Activated naive CD4-positive, alpha-beta T cell treated with anti-CD3 and anti-CD28 coated beads for 36 hours (primary cell): ENCODE data around the gene CALHM5. TPM values are rescaled to one million over a fixed set of nuclear protein-coding genes. Genes with fewer than 3 reads are reported as not detected.

Source experiments
- CTCF ChIA-PET: fragments of 350-600 bp; sonication (Branson Sonifier 250); formaldehyde crosslinking; loops from one replicate; lab custom pipeline; 2021; ENCODE audit warnings: antibody characterized with exemption; lab: Charles Lee
- DNase-seq: peaks from one replicate; pipeline ENCODE4 v3.0.0-alpha.2; 2020
- H3K27ac Mint-ChIP-seq: one replicate; pipeline ENCODE4 v1.8.0; 2021; ENCODE audit warnings: mild to moderate bottlenecking, mixed read lengths
- H3K27me3 Mint-ChIP-seq: one replicate; pipeline ENCODE4 v1.8.0; 2021; ENCODE audit warnings: low read depth, mixed read lengths
- H3K36me3 Mint-ChIP-seq: one replicate; pipeline ENCODE4 v1.8.0; 2021; ENCODE audit warnings: low read depth, mixed read lengths
- H3K4me1 Mint-ChIP-seq: one replicate; pipeline ENCODE4 v1.8.0; 2021; ENCODE audit warnings: low read depth, mixed read lengths
- H3K4me3 Mint-ChIP-seq: one replicate; pipeline ENCODE4 v1.8.0; 2021; ENCODE audit warnings: mild to moderate bottlenecking, moderate library complexity, mixed read lengths
- H3K9me3 Mint-ChIP-seq: one replicate; pipeline ENCODE4 v1.8.0; 2021; ENCODE audit warnings: mixed read lengths
- intact Hi-C: fragments of 100-400 bp; cut with micrococcal nuclease; formaldehyde crosslinking; loops from one replicate; pipeline ENCODE4 v1.15.1; 2023
- total RNA-seq, 2 experiments: library from RNA; stranded (reverse); gene quantifications; one replicate each; pipeline ENCODE4 v1.2.3, GENCODE V29; 2021

CALHM5 gene
- total RNA-seq, 2 experiments from 2014 or later = not detected

GRCh38 chr6:116513224-116513875, 1.9 kb downstream of the CALHM5 start:
- intact Hi-C loops = no loop called here
- DNase-seq = no peak
- Mint-ChIP-seq H3K9me3 (peaks cover 4% of the 10 kb centered on the region), H3K27ac (no peak overlapping the region), H3K4me3 (no peak overlapping the region), H3K27me3 (peaks cover 3% of the 10 kb centered on the region), H3K36me3 (no peaks in the 10 kb centered on the region), H3K4me1 (no peaks in the 10 kb centered on the region)
- CTCF ChIA-PET = interaction anchor here (0.6 to 1.3 kb wide), 4 partner anchors 17 to 225 kb away, joined by 3 read pairs; no protein-coding TSS in a partner anchor

DNA sequence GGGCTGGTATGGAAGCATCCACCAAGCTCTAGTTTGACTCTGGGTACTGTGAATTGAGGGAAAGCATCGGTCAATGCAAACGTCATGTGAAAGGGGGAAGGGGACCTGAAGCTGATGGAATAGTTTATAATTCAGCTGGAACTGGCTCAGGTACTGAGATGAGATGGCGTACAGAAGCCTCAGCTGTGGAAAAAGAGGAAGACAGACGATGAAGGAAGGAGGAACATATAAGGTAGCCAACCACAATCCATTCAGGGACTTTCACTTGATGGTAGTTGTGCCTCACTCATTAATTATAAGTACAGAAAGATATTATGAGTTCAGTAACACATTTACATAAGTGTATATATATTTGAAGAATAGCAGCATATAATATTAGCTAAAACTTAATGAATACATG, 2.7 kb downstream of the CALHM5 start:
- no peaks in the 10 kb centered on the region for H3K4me1 Mint-ChIP-seq
- H3K27ac Mint-ChIP-seq = no peak overlapping the region
- intact Hi-C loops = no loop called here
- peaks cover 3% of the 10 kb centered on the region for H3K27me3 Mint-ChIP-seq
- no peak overlapping the region for H3K4me3 Mint-ChIP-seq
- no peaks in the 10 kb centered on the region for H3K36me3 Mint-ChIP-seq
- DNase-seq = no peak
- H3K9me3 Mint-ChIP-seq = peaks cover 2% of the 10 kb centered on the region
- CTCF ChIA-PET = interaction anchor here (0.6 to 1.5 kb wide), 5 partner anchors 18 to 226 kb away, joined by 3 to 6 read pairs (median 3); no protein-coding TSS in a partner anchor

GRCh38 chr6:116515141-116515540, 3.7 kb downstream of the CALHM5 start:
- Mint-ChIP-seq H3K36me3 (no peaks in the 10 kb centered on the region), H3K9me3 (no peaks in the 10 kb centered on the region)
- CTCF ChIA-PET = interaction anchor here (0.6 to 1.7 kb wide), 5 partner anchors 20 to 298 kb away, joined by 3 to 6 read pairs (median 4); no protein-coding TSS in a partner anchor

GRCh38 chr6:116518621-116519368, 7.4 kb downstream of the CALHM5 start:
- no peaks in the 10 kb centered on the region for H3K4me1 Mint-ChIP-seq
- H3K9me3 Mint-ChIP-seq = no peaks in the 10 kb centered on the region
- no peak overlapping the region for H3K4me3 Mint-ChIP-seq
- DNase-seq = no peak
- H3K36me3 Mint-ChIP-seq = no peaks in the 10 kb centered on the region
- CTCF ChIA-PET = interaction anchor here (0.9 to 1.3 kb wide), 3 partner anchors 13 to 17 kb away, joined by 3 to 5 read pairs (median 3); no protein-coding TSS in a partner anchor
- peaks cover 3% of the 10 kb centered on the region for H3K27me3 Mint-ChIP-seq
- intact Hi-C loops = no loop called here
- H3K27ac Mint-ChIP-seq = no peak overlapping the region

More at GRCh38 chr6:116515141-116515540, 3.7 kb downstream of the CALHM5 start:
- no peak for DNase-seq
- Mint-ChIP-seq H3K4me1 (no peaks in the 10 kb centered on the region), H3K4me3 (no peak overlapping the region), H3K27ac (no peak overlapping the region), H3K27me3 (peaks cover 3% of the 10 kb centered on the region)
- intact Hi-C loops = no loop called here

GRCh38 chr6:116522896-116523295, 11.5 kb downstream of the CALHM5 start:
- intact Hi-C loops = no loop called here
- no peaks in the 10 kb centered on the region for H3K9me3 Mint-ChIP-seq
- no peaks in the 10 kb centered on the region for H3K4me1 Mint-ChIP-seq
- H3K4me3 Mint-ChIP-seq = no peak overlapping the region
- CTCF ChIA-PET = interaction anchor here (0.6 to 1.8 kb wide), 4 partner anchors 12 to 235 kb away, joined by 3 to 7 read pairs (median 4); no protein-coding TSS in a partner anchor
- H3K36me3 Mint-ChIP-seq = no peaks in the 10 kb centered on the region
- no peak overlapping the region for H3K27ac Mint-ChIP-seq
- no peak for DNase-seq
- peaks cover 5% of the 10 kb centered on the region for H3K27me3 Mint-ChIP-seq

DNA sequence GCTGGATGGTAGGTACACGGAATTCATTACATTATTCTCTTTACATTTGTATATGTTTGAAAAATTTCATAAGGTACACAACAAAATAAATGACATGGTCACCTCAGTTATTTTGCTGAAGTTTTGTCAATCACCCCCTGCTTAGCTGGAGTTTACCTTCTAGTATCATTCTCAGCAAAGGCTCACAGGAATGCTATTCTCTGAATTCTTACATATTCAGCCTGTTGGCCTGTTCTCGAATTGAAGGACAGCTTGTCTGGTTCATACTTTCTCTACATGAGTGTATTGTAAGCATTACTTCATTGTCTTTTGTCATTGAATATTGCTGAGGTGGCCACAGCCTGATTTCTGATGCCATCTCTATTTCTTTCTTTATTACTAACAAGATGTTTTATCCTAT, 12.8 kb downstream of the CALHM5 start:
- no peaks in the 10 kb centered on the region for H3K36me3 Mint-ChIP-seq
- intact Hi-C loops = no loop called here
- DNase-seq = no peak
- H3K4me1 Mint-ChIP-seq = no peaks in the 10 kb centered on the region
- H3K27me3 Mint-ChIP-seq = peaks cover 2% of the 10 kb centered on the region
- H3K4me3 Mint-ChIP-seq = no peak overlapping the region
- H3K9me3 Mint-ChIP-seq = no peaks in the 10 kb centered on the region
- no peak overlapping the region for H3K27ac Mint-ChIP-seq
- CTCF ChIA-PET = interaction anchor here (0.8 to 1.0 kb wide), 2 partner anchors 11 to 39 kb away, joined by 3 to 4 read pairs; no protein-coding TSS in a partner anchor

GRCh38 chr6:116528133-116528532, 16.7 kb downstream of the CALHM5 start:
- CTCF ChIA-PET = no interaction called here
- no peaks in the 10 kb centered on the region for H3K9me3 Mint-ChIP-seq
- H3K4me3 Mint-ChIP-seq = no peak overlapping the region
- H3K27me3 Mint-ChIP-seq = peaks cover 11% of the 10 kb centered on the region
- no peak for DNase-seq
- no peaks in the 10 kb centered on the region for H3K36me3 Mint-ChIP-seq
- intact Hi-C loops = no loop called here
- no peak overlapping the region for H3K27ac Mint-ChIP-seq
- no peaks in the 10 kb centered on the region for H3K4me1 Mint-ChIP-seq

- Mint-ChIP-seq H3K27me3 (peaks cover 11% of the 10 kb centered on the region), H3K36me3 (no peaks in the 10 kb centered on the region), H3K4me3 (no peak overlapping the region), H3K4me1 (no peaks in the 10 kb centered on the region), H3K27ac (no peak overlapping the region), H3K9me3 (no peaks in the 10 kb centered on the region)
- CTCF ChIA-PET = interaction anchor here (0.9 kb wide), 1 partner anchor 241 kb away, joined by 3 read pairs; no protein-coding TSS in a partner anchor
- intact Hi-C loops = no loop called here
- no peak for DNase-seq
Measured at GRCh38 chr6:116528780-116529179, 17.3 kb downstream of the CALHM5 start.

DNA sequence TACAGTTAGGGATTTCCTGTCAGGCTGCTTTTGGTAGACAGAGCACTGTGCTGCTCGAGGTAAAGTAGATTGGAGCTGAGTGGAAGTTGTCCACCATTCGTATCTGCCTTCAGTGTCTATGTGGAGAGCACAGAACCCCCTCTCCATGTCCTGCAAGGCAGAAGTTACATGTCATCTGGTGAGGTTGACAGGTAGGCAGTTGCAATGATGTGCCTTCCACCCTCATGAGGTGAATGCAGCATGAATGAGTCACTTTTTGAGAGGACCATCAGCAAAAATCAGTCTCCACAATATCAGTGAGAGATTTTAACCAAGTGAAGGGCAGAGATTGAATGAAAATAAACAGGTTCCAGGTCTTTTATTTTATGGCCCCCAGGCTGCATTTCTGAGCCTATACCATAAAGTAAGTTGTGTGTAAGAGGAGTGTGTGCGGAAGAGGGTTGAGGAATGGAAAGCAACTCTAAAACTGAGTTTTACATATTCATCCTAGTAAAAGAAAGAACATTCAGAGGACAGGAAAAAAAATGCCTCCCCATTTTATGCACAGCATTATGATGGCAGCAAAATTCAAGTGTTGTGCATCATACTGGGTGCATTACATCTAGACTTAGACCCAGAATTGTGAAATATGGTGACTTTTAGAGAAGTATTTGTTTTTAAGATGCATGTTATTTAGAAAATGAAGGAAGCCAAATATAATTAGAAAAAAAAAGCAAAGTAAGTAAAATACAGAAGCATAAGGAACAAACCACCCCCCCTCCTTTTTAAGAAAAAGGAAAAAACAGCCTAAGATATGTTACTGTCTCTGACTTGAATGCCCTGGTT, 18.2 kb downstream of the CALHM5 start:
- no peaks in the 10 kb centered on the region for H3K9me3 Mint-ChIP-seq
- H3K27me3 Mint-ChIP-seq = peaks cover 11% of the 10 kb centered on the region
- H3K36me3 Mint-ChIP-seq = no peaks in the 10 kb centered on the region
- no peak overlapping the region for H3K27ac Mint-ChIP-seq
- no peak for DNase-seq
- no peaks in the 10 kb centered on the region for H3K4me1 Mint-ChIP-seq
- intact Hi-C loops = loop anchor here (10.0 kb wide), 1 partner anchor 425 kb away; the partner anchor contains the start of gene NT5DC1
- CTCF ChIA-PET = interaction anchor here (0.9 kb wide), 1 partner anchor 242 kb away, joined by 3 read pairs; no protein-coding TSS in a partner anchor
- no peak overlapping the region for H3K4me3 Mint-ChIP-seq

DNA sequence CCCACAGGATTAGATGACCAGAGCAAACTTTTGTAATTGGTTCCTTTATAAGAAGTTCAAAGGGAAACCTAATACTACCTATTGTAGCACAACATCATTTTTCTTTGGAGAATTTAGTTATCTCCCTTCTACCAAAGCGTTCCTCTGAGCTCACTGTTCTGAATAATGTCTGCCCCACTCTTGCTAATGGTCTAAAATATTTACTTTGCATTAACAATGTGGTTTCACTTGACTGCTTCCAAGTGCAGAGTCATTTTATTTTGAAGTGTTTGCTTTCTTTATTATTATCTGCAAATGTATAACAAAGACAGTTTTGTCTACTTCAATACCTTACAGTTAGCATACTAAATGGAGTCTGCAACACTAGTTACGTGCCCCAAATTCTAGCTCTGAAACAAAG, 19.0 kb downstream of the CALHM5 start:
- Mint-ChIP-seq H3K9me3 (no peaks in the 10 kb centered on the region), H3K36me3 (no peaks in the 10 kb centered on the region), H3K27me3 (peaks cover 11% of the 10 kb centered on the region), H3K4me1 (no peaks in the 10 kb centered on the region), H3K4me3 (no peak overlapping the region), H3K27ac (no peak overlapping the region)
- intact Hi-C loops = loop anchor here (10.0 kb wide), 1 partner anchor 426 kb away; the partner anchor contains the start of gene NT5DC1
- CTCF ChIA-PET = no interaction called here
- DNase-seq = no peak

DNA sequence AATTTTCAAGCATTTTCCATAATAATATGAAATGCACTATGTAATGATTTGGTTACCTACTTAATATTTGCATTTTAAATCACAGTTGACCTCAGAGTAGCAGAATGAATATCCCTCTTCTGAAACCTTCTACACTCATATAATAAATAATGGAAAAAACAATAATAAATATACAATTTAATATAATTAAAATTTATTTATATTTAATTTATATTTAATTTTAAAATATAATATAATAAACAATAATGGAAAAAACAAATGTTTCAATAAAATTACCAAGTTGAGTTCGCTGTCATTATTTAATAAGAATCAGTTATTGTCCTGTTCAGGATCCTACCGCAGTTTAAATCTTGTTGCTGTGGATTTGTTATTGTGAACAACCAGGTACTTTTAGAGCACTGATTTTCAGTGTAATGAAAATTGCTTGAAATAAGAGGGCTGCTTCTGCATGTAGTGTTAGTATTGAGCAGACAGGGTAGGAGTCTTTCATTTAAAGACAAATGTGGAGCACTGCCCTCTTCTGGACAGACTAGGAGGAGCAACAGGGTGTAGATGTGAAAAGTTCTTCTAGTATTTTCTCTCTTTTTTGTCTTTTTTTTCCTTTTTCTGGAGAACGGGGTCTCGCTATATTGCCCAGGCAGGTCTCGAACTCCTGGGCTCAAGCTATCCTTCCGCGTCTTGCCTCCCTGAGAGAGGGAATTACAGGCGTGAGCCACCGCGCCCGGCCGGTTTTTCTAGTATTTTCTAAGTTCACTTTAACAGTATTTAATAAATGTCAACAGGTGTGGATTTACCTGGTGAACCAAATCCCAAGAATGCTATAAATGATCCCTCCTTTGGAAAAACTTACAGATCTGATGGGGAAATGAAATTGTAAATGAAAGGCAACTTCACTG, 20.5 kb downstream of the CALHM5 start:
- H3K27ac Mint-ChIP-seq = no peak overlapping the region
- DNase-seq = peak; percentile 79
- peaks cover 11% of the 10 kb centered on the region for H3K27me3 Mint-ChIP-seq
- no peaks in the 10 kb centered on the region for H3K4me1 Mint-ChIP-seq
- H3K9me3 Mint-ChIP-seq = no peaks in the 10 kb centered on the region
- no peak overlapping the region for H3K4me3 Mint-ChIP-seq
- H3K36me3 Mint-ChIP-seq = no peaks in the 10 kb centered on the region
- intact Hi-C loops = loop anchor here (1.0 to 10.0 kb wide), 7 partner anchors 29 to 522 kb away; partner anchors contain the start of gene NT5DC1
- CTCF ChIA-PET = interaction anchor here (0.6 to 4.5 kb wide), 15 partner anchors 10 to 263 kb away, joined by 3 to 52 read pairs (median 4); partner anchors contain the start of gene RWDD1
